Measurements from ENCODE around the gene LY86.

Gene LY86

GRCh38 chr6:6685249-6686040 lies 96.9 kb downstream of the LY86 start:
- no peaks in the 10 kb centered on the region for H3K9me2 ChIP-seq (replicated peaks; ENCODE audit: control insufficient read depth, low read length)
- H3K36me3 ChIP-seq (ENCODE audit: control insufficient read depth, low read length), result no peaks in the 10 kb centered on the region
- H3K4me2 ChIP-seq (ENCODE audit: low read length), result no peak overlapping the region
- H3K9me3 ChIP-seq (ENCODE audit: control insufficient read depth, insufficient read depth, low read length), result no peaks in the 10 kb centered on the region
- peaks cover 12% of the 10 kb centered on the region for H3K4me1 ChIP-seq (ENCODE audit: control insufficient read depth, low read length)
- H3F3A ChIP-seq (ENCODE audit: control insufficient read depth, insufficient read depth), result no peaks in the 10 kb centered on the region
- no peaks in the 10 kb centered on the region for H3K79me2 ChIP-seq (ENCODE audit: control insufficient read depth, low read length)
- H4K20me1 ChIP-seq (ENCODE audit: control insufficient read depth, insufficient read depth, low read depth, low read length), result no peaks in the 10 kb centered on the region
- no peak overlapping the region for H3K27ac ChIP-seq (ENCODE audit: low read depth, low read length)
- peaks cover 16% of the 10 kb centered on the region for H3K27me3 ChIP-seq (ENCODE audit: control insufficient read depth, low read length)
- H3K4me3 ChIP-seq (ENCODE audit: low read length), result no peak overlapping the region
- TF ChIP-seq EZH2phosphoT487 (IDR thresholded peaks at IDR 0.05; ENCODE audit: borderline replicate concordance, low read length), result no peak
- no peak for TF ChIP-seq CTCF (IDR thresholded peaks at IDR 0.05; ENCODE audit: low read depth, low read length, poor library complexity, severe bottlenecking)

GRCh38 chr6:6686176-6686575 lies 97.7 kb downstream of the LY86 start:
- TF ChIP-seq EZH2phosphoT487 (IDR thresholded peaks at IDR 0.05; ENCODE audit: borderline replicate concordance, low read length) (no peak), CTCF (IDR thresholded peaks at IDR 0.05; ENCODE audit: low read depth, low read length, poor library complexity, severe bottlenecking) (no peak)
- Histone ChIP-seq H3K4me3 (ENCODE audit: low read length) (peak overlapping the region; percentile 43), H3F3A (ENCODE audit: control insufficient read depth, insufficient read depth) (no peaks in the 10 kb centered on the region), H3K27ac (ENCODE audit: low read depth, low read length) (no peak overlapping the region), H3K9me2 (replicated peaks; ENCODE audit: control insufficient read depth, low read length) (no peaks in the 10 kb centered on the region), H4K20me1 (ENCODE audit: control insufficient read depth, insufficient read depth, low read depth, low read length) (no peaks in the 10 kb centered on the region), H3K27me3 (ENCODE audit: control insufficient read depth, low read length) (peaks cover 16% of the 10 kb centered on the region), H3K36me3 (ENCODE audit: control insufficient read depth, low read length) (no peaks in the 10 kb centered on the region), H3K79me2 (ENCODE audit: control insufficient read depth, low read length) (no peaks in the 10 kb centered on the region), H3K9me3 (ENCODE audit: control insufficient read depth, insufficient read depth, low read length) (no peaks in the 10 kb centered on the region), H3K4me2 (ENCODE audit: low read length) (peak overlapping the region; percentile 48), H3K4me1 (ENCODE audit: control insufficient read depth, low read length) (peaks cover 12% of the 10 kb centered on the region)

GRCh38 chr6:6686748-6687601 lies 98.5 kb downstream of the LY86 start:
- TF ChIP-seq CTCF (IDR thresholded peaks at IDR 0.05; ENCODE audit: low read depth, low read length, poor library complexity, severe bottlenecking), result no peak
- TF ChIP-seq EZH2phosphoT487 (IDR thresholded peaks at IDR 0.05; ENCODE audit: borderline replicate concordance, low read length), result no peak
- no peaks in the 10 kb centered on the region for H3K9me3 ChIP-seq (ENCODE audit: control insufficient read depth, insufficient read depth, low read length)
- no peaks in the 10 kb centered on the region for H3K36me3 ChIP-seq (ENCODE audit: control insufficient read depth, low read length)
- no peaks in the 10 kb centered on the region for H3F3A ChIP-seq (ENCODE audit: control insufficient read depth, insufficient read depth)
- H3K79me2 ChIP-seq (ENCODE audit: control insufficient read depth, low read length), result no peaks in the 10 kb centered on the region
- H3K9me2 ChIP-seq (replicated peaks; ENCODE audit: control insufficient read depth, low read length), result no peaks in the 10 kb centered on the region
- no peaks in the 10 kb centered on the region for H4K20me1 ChIP-seq (ENCODE audit: control insufficient read depth, insufficient read depth, low read depth, low read length)
- peak overlapping the region; percentile 48 for H3K4me2 ChIP-seq (ENCODE audit: low read length)
- H3K4me1 ChIP-seq (ENCODE audit: control insufficient read depth, low read length), result peaks cover 12% of the 10 kb centered on the region
- peaks cover 16% of the 10 kb centered on the region for H3K27me3 ChIP-seq (ENCODE audit: control insufficient read depth, low read length)
- H3K4me3 ChIP-seq (ENCODE audit: low read length), result peak overlapping the region; percentile 43
- H3K27ac ChIP-seq (ENCODE audit: low read depth, low read length), result no peak overlapping the region

Measured in DOHH2 (cell line).